ENCODE data around the gene LRSAM1.
A peak's percentile ranks its signal among the peaks of the same experiment; 100 is the strongest.

The LRSAM1 gene

DNA sequence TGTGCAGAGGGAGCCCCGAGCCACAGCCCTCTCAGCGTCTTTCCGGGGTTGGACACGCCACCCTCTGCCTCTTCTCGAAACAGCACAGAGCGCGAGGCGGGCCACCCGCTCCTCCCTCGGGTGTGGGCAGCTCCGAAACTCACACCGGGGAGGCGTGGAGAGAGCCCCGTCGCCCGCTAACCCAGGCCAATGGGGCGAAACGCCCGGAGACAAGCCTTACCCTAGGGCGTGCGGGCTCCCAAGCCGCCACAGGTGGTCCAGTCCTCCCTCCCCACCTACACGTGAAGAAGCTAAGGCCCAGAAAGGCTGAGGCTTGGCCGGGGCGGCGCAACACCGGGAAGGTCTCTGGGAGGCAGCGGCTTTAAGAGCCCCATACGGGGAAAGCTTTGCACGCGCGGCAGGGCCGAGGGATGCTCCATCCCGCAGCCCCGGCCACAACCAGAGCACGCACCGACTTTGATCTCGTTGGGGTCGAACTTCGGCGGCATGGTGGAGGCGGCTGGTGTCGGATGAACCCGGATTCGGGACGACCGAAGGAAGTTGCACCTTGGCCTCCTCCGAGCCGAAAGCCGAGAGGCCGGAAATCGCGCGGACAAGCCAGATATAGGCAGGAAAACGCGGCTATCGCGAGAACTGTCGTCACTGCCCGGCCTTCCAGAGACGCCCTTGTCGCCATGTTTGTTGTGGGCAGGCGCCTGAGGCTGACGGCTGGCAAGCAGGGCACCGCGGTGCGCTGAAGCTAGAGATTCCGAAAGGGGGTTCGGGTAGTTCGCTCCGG lies at the start of gene LRSAM1, which contains the start of gene RPL12:
LRSAM1 (plus strand) TSS at position 681 of the 778 bp plus-strand sequence. CDS start 3,018 bp downstream, outside the sequence.
RPL12 (minus strand) TSS at position 577 of the 778 bp plus-strand sequence; CDS start at position 488, 89 bp downstream.
- DNase-seq (ENCODE audit: low read depth, low spot score): peak; percentile 89

DNA sequence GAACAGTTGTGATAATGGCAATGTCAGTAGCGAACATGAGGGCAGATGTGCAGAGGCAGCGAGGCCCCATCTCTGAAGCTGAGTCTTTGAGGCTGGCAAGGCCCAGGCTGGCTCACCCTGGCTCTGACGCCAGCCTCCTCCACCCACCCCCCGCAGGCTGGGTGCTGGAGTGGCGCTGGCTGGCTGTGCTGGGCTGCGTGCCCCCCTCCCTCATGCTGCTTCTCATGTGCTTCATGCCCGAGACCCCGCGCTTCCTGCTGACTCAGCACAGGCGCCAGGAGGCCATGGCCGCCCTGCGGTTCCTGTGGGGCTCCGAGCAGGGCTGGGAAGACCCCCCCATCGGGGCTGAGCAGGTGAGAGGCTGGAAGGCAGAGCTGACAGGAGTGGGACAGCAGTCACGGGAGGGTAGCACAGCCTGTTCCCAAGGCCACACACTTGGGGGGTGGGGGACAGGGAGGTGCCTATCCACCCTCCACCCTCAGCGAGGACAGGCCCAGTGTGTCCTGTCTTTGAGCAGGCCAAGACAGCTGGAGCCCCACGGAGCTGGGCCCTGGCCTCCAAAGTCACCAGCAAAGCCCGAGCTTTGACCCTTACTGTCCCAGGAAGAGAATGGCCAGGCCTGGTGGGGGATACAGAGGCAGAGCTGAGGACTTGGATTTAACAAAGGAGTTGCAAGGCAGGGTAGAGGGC lies 48.8 kb upstream of the LRSAM1 start:
- no peak for DNase-seq (ENCODE audit: low read depth, low spot score)

DNA sequence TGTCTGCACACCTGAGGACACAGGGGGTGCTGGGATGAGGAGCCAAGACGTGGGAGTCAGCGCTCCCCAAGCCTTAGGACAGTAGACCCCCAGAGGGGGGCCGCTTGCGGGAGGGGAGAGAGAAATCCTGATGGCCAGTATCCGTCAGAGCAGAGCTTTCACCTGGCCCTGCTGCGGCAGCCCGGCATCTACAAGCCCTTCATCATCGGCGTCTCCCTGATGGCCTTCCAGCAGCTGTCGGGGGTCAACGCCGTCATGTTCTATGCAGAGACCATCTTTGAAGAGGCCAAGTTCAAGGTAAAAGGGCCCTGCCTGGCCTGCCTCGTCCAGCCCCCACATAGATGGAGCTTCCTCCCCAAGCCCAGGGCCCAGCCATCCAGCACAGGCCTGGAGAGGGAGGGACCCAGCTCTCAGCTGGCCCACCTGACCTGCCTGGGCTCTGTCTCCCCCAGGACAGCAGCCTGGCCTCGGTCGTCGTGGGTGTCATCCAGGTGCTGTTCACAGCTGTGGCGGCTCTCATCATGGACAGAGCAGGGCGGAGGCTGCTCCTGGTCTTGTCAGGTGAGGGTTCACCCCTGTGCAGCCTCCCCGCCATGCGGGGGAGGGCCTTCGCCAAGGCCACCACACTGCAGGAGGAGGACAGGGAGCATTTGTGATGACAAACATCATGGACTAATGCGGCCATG lies 47.7 kb upstream of the LRSAM1 start:
- no peak for DNase-seq (ENCODE audit: low read depth, low spot score)

DNA sequence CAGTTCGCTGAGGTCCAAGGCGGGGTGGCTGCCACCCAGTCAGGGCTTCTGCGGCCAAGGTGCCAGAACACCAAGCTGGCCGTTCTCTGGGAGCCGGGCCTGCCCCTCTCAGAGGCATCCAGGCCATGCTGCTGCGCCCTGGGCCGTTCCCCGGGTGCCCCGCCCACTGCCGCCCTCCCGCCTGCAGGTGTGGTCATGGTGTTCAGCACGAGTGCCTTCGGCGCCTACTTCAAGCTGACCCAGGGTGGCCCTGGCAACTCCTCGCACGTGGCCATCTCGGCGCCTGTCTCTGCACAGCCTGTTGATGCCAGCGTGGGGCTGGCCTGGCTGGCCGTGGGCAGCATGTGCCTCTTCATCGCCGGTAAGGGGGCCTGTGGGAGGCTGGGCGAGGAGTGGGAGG lies 46.7 kb upstream of the LRSAM1 start:
- no peak for DNase-seq (ENCODE audit: low read depth, low spot score)

DNA sequence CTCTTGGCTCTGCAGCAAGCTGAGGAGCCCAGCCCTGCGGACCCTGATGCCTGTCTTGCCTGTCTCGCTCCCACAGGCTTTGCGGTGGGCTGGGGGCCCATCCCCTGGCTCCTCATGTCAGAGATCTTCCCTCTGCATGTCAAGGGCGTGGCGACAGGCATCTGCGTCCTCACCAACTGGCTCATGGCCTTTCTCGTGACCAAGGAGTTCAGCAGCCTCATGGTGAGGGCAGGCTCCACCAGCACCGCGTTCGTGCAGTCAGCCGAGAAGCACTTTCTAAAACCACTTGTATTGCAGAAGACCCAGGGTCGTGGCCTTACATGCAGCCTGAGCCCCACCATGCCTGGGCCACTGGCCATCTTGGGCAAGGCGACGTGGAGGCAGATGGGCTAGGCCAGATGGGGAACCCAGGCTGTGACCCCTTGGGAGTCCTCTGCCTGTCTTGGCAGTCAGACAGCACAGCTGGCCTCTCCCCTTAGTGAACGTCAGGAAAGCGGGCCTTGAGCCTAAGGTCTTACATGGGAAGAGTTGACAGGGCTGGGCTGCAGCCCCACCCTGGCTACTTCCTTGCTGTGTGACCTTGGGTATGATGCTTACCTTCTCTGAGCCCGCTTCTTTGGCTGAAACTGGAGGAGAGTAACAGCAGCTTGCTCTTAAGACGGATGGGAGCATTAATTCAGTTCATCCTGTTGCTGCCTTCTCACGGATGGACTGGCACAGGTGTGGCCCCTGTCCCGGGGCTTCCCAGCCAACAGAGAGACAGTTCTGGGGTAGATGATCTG lies 45.8 kb upstream of the LRSAM1 start:
- DNase-seq (ENCODE audit: low read depth, low spot score): no peak

DNA sequence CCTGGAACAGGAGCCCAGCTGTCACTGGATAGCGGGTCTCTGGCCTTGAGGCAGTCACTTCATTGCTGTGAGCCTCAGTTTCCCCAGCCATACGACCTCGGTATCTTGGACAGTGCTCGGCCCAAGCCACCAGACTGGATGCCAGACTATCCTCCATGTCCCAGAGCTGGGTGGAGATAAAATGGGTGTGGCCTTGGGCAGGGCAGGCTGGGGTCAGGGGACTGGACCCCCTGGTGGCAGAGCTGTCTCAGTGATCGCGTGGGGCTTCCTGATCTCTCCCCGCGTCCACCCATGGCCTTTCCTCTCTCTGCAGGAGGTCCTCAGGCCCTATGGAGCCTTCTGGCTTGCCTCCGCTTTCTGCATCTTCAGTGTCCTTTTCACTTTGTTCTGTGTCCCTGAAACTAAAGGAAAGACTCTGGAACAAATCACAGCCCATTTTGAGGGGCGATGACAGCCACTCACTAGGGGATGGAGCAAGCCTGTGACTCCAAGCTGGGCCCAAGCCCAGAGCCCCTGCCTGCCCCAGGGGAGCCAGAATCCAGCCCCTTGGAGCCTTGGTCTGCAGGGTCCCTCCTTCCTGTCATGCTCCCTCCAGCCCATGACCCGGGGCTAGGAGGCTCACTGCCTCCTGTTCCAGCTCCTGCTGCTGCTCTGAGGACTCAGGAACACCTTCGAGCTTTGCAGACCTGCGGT lies 44.4 kb upstream of the LRSAM1 start:
- DNase-seq (ENCODE audit: low read depth, low spot score): no peak

DNA sequence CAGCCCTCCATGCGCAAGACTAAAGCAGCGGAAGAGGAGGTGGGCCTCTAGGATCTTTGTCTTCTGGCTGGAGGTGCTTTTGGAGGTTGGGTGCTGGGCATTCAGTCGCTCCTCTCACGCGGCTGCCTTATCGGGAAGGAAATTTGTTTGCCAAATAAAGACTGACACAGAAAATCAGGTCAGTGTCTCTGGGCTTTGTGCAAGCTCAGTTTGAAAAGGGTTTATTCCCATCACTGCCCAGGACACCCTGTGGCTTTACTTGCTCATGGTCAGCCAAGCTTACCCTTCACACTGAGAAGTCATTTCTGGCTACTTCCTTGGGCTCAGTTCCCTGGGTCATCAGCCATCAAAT lies 43.8 kb upstream of the LRSAM1 start:
- DNase-seq (ENCODE audit: low read depth, low spot score): no peak

DNA sequence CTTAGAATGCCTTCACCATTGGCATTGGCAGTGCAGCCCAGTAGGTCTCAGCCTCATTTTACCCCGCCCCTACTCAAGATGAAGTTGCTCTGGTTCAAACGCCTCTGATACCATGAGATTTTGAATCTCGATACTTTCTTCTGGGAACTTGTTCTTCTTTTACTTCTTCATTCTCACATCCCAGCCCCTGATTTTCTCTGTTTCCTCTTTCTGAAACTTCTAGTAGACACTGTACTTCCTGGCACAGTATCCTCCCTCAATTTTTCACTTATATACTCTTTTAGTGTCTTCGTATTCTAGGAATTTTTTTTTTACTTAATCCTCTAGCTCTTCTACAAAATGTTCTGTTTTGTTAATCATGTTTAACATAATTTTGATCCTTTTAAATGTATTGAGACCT lies 40.2 kb upstream of the LRSAM1 start:
- no peak for DNase-seq (ENCODE audit: low read depth, low spot score)

DNA sequence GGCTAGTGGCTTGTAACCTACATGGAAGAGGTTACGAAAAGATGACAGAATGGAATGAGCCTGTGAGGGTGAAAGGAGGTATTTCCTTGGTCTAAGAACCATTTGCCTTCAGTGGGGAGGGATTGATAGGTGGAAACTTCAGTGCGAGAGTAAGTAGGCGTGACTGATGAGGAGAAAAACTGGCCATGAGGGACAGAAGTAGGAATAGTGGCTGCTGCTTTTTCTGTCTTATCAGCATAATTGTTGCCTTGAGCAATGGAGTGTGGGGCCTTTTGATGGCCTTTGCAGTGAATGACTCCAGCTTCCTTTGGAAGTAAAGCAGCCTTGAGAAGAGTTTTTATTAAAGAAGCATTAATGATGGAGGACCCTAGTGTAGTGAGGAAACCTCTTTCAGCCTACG lies 36.2 kb upstream of the LRSAM1 start:
- DNase-seq (ENCODE audit: low read depth, low spot score): no peak

DNA sequence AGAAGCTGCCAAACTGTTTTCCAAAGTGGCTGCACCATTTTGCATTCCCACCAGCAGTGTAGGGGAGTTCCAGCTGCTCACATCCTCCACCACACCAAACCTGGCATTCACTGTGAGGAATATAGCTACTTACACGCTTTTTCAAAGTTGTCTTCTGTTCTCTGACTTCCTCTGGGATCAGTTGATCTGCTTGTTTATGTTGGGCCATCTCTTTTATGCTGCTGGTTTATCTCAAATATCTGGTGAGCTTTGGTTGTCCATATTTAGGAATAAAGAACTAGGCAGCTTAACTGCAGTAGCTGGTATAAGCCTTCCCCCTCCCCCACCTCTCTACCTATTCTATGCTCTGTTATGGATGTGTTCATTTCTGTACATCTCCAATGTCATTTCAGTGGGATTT lies 35.7 kb upstream of the LRSAM1 start:
- DNase-seq (ENCODE audit: low read depth, low spot score): no peak

DNA sequence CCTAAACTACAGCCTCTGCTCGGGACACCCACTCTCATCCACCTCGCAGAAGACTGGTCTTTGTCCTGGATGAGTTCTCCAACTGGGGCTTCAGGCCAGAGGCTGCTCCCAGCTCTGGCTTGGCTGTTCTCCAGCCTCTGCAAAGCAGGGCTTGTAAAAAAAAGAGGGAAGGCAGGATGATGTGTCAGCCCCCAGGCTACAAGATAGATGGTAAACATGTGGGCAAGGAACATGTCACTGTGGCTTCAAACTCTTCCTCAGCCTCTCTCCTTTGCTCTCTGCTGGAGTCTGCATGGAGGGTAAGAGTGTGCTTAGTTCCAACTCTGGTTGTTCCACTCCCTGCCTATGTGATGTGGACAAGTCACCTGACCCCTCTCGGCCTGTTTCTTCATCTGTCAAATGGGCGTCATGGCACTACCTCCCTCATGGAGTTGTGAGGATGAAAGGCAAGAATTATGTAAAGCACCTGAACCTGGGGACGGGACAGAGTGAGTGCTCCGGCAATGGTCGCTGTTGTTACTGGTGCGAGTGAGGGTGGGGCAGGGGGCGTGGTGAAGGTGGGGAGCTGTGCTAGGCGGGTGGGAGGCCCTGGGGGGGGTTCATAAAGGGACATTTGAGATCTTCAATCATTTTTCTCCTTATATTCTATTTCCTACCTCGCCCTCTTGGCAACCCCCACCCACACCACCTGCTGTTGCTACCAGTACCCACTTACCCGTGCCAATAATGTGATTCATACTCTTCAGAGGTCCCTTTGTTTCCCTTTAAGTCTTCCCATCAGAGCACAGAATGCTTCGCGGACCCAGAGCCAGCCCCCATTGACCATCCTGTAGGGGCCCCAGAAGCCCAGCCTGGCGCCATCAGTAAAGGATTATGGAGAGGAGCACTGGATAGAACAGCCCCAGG lies 33.9 kb upstream of the LRSAM1 start:
- no peak for DNase-seq (ENCODE audit: low read depth, low spot score)

DNA sequence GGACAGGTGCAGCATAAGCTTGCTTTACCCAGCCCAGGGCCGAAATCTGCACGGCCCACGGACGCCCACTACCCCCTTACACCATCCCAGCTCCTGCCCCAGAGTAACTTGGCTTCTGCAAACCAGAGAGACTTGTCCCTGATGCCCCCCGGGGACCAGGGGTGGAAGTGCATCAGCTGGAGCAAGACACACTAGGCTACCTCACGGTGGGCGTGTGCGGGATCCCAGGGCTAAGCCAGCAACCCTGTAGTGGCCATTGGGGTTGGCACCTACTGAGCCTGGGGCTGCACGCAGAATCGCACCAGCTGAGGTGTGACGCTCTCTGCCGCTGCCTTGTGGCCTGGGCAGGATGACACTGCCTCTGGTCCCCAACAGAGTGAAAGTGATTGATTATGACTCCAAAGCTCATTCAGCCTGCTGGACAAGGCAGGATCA lies 33.3 kb upstream of the LRSAM1 start:
- no peak for DNase-seq (ENCODE audit: low read depth, low spot score)

DNA sequence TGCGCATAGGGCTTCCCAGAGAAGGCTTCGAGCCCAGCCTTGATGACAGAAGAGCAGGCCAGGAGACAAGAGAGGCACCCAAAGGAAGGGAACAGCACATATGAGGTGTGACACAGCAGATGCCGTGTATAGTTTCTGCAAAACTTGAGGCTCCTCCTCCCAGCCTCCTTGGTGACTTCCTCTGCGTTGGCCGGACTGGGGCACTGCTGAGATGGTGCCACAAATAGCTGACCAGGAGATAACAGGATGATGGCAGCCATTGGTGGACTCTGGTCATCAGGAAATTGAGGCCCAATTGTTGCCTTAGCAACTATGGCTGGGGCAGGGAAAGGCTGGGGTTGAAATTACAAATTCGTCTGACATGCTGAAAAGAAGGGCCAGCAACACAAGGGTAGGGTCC lies 32.0 kb upstream of the LRSAM1 start:
- DNase-seq (ENCODE audit: low read depth, low spot score): no peak

DNA sequence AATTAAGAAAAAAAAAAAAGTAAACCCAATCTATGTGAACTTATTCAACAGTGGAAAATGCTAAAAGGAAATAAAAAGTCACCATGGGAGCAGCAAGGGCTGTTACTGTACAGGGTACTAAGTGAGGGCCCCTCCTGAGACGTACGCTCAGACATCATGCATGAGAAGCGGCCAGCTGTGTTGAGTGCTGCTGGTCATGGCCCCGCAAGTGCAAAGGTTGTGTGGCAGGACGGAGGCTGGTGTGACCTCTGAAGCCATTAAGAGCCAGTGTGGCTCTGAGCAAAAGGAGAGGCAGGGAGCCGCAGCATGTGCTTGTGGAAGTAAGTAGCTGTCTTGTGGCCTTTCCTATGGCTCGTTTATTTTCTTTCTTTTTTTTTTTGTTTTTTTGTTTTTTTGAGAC lies 30.3 kb upstream of the LRSAM1 start:
- DNase-seq (ENCODE audit: low read depth, low spot score): no peak

DNA sequence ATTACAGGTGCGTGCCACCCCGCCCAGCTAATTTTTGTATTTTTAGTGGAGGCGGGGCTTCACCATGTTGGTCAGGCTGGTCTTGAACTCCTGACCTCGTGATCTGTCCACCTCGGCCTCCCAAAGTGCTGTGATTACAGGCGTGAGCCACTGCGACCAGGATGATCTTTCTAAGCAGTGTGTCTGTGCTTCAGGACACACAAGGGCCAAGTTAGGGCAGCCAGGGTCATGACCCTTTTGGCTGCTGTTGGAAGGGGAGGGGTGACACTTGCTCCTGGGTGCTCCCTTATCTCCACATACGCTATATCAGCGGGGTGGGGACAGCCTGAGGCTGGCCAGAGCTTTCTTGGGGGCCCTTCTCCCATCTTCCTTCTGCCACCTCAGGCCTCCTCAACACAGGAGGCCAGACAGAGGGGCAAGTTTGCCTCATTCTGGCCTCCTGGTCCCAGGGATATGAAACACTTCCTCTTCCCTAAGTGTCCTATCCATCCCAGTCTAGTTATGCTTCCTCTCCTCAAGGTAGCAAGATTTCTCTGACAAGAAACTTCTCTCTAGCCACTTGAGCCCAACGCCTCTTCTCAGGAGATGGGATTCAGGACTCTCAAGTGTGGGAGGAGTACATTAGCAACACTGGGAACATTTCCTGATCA lies 29.1 kb upstream of the LRSAM1 start:
- DNase-seq (ENCODE audit: low read depth, low spot score): no peak

DNA sequence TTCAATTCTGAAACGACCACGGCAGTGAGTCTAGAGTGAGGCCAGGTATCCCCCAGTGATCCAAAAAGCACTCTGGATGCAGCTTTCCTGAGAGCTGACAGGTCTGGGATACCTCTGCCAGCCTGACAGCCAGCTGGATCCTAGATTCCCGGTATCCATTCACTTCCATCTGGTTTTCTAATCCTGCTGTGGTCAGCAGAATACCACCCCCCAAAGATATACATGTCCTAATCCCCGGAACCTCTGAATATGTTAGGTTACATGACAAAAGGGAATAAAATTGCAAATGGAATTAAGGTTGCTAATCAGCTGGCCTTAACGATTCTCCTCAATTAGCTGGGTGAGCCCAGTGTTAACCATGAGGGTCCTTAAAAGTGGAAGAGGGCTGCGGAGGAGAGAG lies 28.5 kb upstream of the LRSAM1 start:
- DNase-seq (ENCODE audit: low read depth, low spot score): no peak

DNA sequence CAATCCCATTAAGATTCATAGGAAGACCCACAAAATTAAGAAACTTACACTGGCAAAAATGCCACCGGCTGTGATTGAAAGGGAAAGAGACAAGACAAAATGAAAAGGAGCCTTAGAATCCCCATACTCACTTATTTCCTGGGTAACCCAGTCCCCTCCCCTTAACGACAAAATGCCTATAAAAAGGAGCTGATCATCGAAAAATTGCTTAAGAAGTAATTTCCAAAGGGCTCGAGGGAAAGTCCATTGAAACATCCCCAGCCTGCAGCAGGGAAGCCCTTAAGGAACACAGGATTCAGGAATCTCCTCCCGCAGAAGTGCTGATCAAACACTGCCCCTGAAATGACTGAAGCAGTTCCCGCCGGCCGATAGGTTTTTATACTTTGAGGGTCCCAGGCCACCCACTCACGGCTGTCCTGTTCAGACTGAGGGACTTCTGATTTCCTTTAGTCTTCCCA lies 27.8 kb upstream of the LRSAM1 start:
- no peak for DNase-seq (ENCODE audit: low read depth, low spot score)

DNA sequence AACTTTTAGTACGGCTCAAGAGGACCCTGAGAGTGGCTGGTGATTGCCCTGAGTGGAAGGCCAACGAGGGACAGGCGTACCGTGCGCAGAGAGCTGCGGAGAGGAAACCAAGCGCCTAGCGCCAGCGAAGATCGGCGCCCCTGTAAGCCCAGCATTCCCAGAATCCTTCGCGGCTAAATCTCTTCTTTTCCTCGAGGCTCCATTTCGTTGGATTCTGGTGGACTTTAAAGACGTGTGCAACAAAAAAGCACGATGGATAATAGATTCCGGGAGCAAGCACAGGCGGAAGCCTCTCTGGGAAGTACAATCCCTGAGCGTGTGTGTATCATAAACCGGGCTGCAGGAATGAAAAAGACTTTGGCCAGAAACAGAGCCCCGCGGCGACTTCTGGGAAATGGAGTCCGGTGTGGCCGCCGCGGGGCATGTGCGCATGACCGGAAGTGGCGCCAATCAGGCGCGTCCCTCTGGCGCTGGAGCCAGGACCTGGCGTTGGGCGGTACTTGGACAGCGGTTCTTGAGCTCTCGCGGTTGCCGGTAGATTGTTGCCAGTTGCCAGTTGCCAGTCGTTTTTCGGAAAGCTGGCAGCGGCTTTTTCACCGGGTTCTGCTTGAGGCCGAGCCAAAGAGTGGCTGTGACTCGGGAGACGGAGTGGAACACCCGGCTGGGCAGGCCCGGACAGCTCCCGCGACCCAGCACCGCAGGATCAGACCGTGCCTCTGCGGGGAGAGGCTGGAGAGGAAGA lies 27.2 kb upstream of the LRSAM1 start, which contains the start of gene ZNF79:
ZNF79 (plus strand) TSS at position 449 of the 742 bp plus-strand sequence. CDS start 406 bp downstream, outside the sequence.
- peak; percentile 80 for DNase-seq (ENCODE audit: low read depth, low spot score)

DNA sequence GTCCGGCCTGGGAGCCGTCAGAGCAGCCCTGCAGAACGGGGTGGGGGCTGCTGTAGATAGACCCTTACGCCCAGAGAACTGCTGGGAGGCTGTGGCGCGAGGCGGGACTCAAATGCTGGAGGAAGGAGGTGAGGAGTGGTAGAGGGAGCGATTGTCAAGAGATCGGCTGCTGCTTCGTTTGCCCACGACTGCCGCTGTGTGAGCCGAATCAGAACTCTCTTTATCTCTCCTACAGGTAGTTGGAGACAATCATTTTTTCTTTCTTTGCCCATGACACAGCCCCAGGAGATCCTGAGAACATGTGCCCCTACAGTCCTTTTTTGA lies 26.7 kb upstream of the LRSAM1 start:
- DNase-seq (ENCODE audit: low read depth, low spot score): no peak

Data from brain pericyte (primary cell).